Heart left ventricle (tissue), 13 donors: ENCODE results near the gene GOLGA6L10.
"Not testable (repeated sequence)": the region's sequence is repeated elsewhere in the genome, so short reads cannot be mapped to it uniquely, and the experiment has no call there.

ENCODE experiments used
- CTCF ChIP-seq, 12 donors: fragments of 200-600 bp; sonication (generic) in 4 of 12; IDR thresholded peaks; one replicate each; pipeline versions ENCODE4 v1.5.0 to v1.8.0; 2018 to 2022; ENCODE audit warnings: antibody characterized with exemption in 12 of 12, mild to moderate bottlenecking in 5 of 12
- POLR2A ChIP-seq, 2 donors: fragments of 450-650 bp; IDR thresholded peaks; one replicate each; pipeline ENCODE4 v1.6.1; 2017; ENCODE audit warnings: antibody characterized with exemption in 2 of 2, mild to moderate bottlenecking in 2 of 2, moderate library complexity in 2 of 2
- donor health status: ischemic (EF 13 %, LVEDD 7.1; RV severe dilation, severe dysfunction).
- donor health status: DM: no; HTN: yes; CAD: no.
- donor health status: DM: no; HTN: no; CAD: no.
- donor health status: ischemic (EF 25% LVEDD 6.9; RV normal size, moderate dysfunction).
- donor health status: ischemic (EF 25% LVEDD 5.7; RV mildly dilated, moderate dysfunction).
- donor health status: ischemic (EF 35%, LVEDD 5.7; RV mildly dilated, moderate dysfunction).
- donor health status: nonischemic (EF 11% LVEDD 7.7; RV severe dilation, severe dysfunction).
- donor health status: DM: yes; HTN: yes; CAD: no.
- donor health status: PGD.
- donor health status: ischemic (EF 29% LVEDD 5.4; RV normal size, mild dysfunction).
- donor health status: nonischemic (EF 23%, LVEDD 6.1; RV moderate dilation, normal function).

- TF ChIP-seq CTCF, POLR2A (IDR thresholded peaks at IDR 0.05): not testable (repeated sequence)
Observed at GRCh38 chr15:82354546-82354945, 5.3 kb upstream of the GOLGA6L10 start.
